HG03103 (cell line): Measurements from ENCODE around the gene CPT2.
"Not testable (repeated sequence)": the region's sequence is repeated elsewhere in the genome, so short reads cannot be mapped to it uniquely, and the experiment has no call there.

Experiments used
- ATAC-seq: cut with Tn5 transposase; IDR thresholded peaks from one replicate; pipeline ENCODE4 v1.9.1; 2021; ENCODE audit warnings: low read depth; ENCODE audit not compliant: unreplicated experiment

CPT2 gene

DNA sequence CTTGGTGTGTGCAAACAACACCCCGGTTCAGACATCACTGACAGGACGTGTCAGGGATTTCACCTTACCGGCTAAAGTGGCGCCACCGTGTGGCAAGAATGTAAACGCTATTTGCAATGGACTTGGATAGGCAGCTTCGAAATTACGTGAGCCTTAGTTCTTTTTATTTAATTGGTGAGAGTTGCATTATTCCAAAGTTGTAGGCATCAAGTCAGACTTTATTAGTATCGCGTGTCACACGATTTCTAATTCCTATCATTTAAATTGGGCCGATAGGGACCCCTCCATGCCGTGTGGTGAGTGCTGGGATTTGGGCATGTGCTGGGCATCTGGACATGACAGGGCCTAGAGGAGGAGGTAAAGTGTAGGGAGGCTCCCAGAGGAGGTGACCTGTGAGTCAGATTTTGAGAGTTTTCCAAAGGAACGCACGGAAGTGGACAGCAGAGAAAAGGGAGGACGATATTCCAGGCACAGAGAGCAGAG, 14.5 kb upstream of the CPT2 start:
- no peak for ATAC-seq

DNA sequence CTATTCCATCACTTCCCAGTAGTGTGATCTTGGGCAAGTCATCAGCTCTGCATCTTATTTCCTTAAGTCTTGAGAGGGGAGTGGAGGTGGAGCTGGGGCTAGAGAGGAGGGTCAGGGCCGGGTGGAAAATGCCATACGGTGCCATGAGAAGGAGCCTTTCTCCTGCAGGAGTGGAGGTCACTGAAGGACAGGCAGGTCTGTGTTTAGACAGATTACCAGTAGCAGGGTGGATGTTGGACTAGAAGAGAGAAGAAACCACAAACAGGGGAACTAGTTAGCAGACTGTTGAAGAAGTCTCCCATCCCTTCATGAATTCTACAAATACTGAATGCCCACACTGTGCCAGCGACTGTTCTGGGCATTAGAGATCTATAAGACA, 13.9 kb upstream of the CPT2 start:
- no peak for ATAC-seq

DNA sequence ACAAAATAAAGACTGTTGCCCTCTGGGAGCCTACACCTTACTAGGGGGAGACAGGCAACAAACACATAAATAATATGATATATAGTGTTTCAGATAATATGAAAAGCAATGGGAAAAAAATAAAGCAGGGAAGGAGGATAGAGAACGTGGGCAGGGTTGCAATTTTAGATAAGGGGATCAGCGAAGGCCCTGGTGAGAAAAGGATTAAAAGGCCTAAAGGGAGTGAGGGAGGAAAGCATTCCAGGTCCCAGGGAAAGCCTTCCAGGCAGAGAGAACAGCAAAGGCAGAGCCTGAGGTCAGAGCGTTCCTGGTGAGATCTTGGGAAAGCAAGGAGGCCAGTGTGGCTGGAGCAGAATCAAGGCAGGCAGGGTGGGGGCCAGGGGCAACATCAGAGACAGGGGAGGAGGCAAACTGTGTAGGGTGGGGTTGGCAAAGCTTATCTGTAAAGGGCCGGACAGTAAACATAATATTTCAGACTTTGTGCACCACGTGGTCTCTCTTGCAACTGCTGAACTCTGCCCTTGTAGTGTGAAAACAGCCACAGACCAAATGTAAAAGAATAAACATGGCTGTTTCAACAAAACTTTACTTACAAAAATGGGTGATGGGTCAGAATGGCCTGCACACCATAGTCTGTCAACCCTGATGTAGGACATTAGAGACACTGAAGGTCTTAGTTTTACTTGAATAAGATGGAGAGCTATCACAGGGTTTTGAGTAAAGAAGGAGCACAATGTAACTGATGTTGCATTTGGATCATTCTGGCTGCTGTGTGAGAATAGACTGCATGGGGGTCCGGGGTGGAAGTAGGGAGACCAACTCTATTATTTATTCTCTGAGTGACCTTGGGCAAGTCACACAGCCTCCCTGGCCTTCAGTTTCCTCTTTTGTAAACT, 13.3 kb upstream of the CPT2 start:
- no peak for ATAC-seq

DNA sequence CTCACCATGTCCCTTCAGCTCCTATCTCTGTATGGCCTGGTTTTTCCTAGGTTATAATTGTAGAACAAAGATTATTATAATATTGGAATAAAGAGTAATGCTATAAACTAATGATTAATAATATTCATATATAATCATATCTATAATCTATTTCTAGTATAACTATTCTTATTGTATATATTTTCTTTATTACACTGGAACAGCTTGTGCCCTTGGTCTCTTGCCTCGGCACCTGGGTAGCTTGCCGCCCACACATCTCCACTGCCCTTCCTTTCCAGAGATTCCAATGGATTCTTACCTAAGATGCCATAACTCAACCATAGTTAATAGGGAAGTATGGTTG, 10.7 kb upstream of the CPT2 start:
- not testable (repeated sequence) for ATAC-seq

DNA sequence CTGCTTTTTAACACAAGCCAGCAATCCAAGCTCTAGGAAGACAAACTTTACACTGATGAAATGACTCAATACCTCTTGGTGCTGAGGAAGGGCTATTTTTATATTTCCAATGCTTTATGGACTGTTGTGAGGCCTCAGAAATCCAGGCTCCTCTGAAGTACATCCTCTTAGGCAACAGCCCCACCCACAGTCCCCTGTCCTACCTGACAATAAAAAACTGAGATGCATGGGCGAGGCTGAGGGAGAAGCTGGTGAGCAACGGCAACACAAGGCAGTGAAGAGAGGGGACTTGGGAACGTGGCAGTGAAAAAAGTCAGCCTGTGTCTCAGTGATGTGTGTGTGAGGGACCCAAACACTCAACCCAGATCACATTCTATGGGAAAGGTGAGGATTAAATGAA, 10.1 kb upstream of the CPT2 start:
- ATAC-seq: no peak

DNA sequence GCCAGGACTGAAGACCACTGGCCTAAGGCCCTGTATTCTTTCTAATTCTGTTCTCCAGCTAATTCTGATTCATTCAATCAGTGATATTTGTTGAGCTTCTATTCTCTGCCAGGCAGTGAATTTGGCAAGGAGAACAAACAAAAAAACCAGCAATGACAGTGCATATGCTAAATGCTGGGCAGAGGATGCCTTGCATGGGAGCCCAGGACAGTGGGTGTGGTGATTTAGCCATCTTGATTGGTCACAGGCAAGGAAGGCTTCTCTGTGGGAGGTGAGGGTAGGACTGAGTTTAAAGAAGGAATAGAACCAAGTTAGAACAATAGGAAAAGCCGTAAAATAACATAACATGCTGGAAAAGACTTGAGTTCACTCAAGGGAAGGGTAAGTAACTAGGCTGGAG, 9.2 kb upstream of the CPT2 start:
- no peak for ATAC-seq

DNA sequence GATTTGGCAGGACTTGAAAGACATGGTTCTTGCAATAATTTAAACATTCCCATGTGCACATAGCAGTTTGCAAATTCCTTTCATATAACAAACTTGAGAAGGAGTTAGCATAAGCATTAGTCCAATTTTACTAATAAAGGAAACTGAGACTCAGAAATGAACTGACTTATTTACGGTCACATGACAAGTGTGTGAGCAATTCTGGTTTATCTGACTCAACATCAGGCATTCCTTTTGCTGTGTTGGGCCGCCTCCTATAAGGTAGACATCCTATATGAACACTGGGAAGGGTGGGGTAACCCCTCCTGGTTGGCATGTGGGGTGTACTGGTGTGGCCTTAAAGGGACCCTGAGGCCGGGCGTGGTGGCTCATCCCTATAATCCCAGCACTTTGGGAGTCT, 8.5 kb upstream of the CPT2 start:
- ATAC-seq: no peak

DNA sequence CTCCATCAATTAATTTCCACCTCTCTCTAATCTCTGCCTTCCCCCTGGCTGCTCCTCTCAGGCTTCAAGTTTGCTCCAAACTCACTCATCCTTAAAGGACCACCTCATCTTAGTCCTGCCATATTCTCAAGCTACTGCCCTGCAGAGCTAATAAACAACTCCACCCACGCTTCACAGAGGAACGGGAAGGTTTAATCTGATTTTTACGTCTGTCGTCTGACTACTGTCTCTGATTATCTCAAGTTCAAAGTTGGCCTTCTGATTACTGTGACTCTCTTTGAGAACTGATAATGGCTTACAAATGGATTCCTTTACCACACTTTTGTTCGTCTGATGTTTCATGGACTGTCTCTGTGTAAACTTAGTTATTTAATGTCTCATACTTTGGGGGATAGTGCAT, 7.6 kb upstream of the CPT2 start:
- ATAC-seq: no peak

DNA sequence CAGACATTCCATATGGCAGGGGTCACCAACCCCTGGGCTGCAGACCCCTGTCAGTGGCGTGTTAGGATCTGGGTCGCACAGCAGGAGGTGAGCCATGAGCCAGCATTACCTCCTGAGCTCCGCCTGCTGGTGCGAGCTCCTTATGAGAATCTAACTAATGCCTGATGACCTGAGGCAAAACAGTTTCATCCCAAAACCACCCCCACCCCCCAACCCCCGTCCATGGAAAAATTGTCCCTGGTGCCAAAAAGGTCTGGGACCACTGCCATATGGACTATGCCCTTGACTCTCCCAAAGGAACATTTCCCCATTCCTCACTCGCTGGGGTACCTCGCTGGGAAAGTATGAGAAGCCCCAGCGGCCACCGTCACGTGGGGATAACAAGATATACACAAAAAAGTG, 6.4 kb upstream of the CPT2 start:
- no peak for ATAC-seq

DNA sequence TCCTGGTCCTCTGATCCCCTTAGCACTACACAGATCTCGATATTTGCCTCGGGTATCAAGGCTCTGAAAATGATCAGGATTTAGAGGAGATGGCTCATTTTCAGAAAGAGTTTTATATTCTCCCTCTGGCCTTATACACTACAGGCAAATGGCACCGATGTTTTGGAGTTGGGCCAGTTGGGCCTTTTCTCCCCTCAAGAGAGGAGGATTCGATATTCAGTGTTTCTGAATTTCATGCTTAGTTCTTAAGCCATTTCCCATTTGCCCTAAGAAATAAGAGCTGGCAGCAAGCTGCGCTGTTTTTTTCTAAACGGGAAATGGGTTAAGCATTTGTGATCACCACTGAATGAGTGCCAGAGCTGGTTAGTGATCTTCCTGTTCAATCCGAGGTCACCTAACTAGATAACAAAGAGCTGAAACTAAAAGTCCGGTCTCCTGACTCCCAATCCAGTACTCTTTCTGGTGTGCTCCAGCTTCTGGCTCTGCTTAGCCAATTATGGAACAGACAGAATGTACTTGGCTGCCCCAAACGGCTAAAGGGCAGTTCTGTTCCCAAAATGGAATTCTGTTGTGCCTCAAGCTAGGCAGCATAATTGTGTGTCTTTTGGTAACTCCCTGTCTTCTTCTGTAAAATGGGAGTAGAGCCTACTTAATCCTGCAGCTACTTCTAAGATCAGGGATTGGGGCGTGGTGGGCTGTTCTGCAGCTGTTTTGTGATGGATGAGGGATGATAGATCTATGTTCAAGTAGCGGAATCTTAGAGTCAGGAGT, 1.2 kb upstream of the CPT2 start:
- ATAC-seq: no peak

DNA sequence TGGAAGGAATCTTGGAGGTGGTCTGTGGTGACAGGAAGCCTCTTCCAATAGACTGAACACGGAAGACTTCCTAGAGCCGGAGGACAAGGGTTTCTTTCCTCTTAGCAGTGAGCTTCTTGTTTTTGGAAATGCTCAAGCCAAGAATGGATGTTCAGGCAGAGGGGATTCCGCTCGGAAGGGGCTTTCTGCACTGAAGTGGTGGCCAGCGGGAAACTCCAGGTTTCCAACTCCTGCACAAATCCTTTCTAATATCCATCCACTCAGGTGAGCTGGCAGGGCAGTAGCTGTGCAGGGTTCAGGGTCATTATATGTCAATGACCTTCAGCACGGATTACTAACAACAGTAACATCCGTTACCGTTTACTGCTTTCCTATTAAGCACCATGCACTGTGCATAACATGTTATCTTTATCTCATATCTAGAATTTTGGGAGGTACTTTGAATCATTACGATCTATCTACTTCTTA, 573 bp upstream of the CPT2 start:
- no peak for ATAC-seq

DNA sequence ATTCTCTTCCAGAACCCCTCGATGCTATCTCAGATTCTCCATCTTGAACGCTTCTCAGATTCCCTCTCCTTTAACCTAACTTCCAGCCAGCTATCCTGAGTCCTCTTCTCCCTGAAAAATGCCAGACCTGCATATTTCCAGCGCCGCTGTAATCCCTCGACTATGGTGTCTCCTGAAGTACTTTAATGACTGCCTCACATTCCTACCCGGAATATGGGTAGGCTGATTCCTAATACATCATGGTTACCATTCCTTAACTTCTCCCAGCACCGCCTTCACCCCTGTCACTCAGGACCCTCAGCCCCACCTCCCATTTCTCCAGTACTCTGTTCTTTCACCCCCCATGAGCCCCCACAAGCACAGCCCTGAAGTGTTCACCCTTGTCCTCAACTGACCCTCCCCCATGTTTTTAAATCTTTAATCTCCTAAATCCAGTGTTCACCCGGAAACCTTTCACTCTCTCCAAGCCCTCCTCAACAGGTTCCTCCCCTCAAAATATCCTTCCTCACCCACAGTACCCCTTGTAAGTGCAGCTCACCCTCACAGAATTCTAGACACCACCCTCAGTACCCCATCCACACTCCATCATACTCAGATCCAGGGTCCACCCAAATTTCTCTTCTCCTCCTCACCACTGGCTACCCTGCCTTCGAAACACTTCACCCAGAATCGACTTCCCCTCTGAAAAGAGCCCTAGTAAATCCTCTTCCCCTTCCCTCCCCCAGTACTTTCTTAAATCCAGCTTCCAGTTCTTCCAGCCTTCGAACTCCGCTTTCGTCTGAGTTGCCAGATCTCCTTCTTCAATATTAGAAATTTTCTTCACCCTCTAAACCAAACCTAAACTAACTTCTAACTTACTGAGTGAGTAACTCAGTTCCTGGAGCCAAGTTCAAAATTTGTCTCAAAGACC, 922 bp downstream of the CPT2 start:
- ATAC-seq: no peak

DNA sequence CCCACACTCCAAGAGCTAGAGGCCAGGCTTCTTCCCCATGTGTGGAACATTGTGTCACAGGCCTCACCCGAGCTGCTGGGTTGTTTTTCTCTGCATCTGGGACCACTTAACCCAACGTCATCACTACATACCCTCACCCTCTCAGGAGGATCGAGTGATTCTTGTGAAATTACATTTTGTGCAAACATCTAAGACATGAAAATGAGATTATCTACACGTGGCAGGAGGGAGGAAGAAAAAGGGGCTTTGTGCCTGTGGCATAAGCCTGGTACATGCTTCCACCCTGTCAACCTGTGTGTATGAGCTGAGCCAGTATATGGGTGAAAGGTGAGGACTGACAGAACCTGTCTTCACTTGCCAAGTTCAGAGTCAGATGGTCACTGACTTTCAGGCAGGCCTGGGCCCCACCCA, 1.6 kb downstream of the CPT2 start:
- ATAC-seq: no peak

DNA sequence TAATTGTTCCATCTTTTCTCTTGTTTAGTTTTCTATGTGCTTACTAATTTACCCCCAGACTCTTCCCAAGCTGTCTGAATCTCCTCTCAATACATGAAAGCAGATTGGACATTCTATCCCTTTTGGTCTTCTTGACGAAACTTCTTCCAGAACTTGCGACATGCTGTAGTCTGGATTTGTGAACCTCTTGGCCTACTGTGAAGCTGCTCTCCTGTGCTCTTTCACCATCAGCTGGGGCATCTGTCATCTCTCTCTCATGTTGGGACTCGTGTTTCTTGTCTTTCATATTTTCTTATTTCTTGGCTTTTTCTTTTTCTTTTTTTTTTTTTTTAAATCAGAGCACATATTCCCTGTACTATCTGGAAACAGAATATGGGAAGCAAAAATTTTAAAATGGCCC, 6.8 kb downstream of the CPT2 start:
- ATAC-seq: no peak

DNA sequence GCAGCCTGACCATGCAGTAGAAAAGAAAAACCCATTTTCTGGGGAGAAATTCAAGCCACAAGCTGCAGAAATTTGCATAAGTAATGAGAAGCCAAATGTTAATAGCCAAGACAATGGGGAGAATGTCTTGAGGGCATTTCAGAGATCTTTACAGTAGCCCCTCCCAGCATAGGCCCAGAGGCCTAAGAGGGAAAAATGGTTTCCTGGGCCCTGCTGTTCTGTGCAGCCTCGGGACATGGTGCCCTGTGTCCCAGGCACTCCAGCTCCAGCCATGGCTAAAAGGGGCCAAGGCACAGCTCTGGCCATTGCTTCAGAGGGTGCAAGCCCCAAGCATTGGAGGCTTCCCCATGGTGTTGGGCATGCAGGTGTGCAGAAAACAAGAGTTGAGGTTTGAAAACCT, 8.9 kb downstream of the CPT2 start:
- ATAC-seq: not testable (repeated sequence)

DNA sequence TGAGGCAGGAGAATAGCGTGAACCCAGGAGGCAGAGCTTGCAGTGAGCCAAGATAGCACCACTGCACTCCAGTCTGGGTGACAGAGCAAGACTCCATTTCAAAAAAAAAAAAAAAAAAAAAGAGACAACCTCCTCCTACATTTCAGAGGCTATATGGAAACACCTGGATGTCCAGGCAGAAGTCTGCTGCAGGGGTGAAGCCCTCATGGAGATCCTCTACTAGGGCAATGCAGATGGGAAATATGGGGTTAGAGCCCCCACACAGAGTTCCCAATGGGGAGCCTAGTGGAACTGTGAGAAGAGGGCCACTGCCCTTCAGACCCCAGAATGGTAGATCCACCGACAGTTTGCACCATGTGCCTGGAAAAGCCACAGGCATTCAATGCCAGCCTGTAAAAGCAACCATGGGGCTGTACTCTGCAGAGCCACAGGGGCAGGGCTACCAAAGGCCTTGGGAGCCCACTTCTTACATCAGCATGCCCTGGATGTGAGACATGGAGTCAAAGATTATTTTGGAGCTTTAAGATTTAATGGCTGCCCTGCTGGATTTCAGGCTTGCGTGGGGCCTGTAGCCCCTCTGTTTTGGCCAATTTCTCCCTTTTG, 9.6 kb downstream of the CPT2 start:
- ATAC-seq: not testable (repeated sequence)

DNA sequence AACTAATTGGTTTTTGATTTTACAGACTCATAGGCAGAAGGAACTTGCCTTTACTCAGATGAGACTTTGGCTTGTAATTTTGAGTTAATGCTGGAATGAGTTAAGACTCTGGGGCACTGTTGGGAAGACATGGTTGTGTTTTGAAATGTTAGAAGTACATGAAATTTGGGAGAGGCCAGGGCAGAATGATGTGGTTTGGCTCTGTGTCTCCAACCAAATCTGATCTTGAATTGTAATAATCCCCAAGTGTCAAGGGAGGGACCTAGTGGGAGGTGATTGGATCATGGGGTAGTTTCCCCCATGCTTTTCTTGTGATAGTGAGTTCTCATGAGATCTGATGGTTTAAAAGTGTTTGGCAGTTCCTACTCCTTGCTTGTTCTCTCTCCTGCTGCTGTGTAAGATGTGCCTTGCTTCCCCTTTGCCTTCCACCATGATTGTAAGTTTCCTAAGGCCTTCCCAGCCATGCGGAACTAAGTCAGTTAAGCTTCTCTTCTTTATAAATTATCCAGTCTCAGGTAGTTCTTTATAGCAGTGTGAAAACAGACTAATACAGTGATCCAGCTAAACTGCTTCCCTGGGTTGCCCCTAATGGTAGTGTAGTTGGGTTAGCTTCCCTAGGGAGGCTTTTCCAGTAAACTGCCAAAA, 10.2 kb downstream of the CPT2 start:
- ATAC-seq: no peak

DNA sequence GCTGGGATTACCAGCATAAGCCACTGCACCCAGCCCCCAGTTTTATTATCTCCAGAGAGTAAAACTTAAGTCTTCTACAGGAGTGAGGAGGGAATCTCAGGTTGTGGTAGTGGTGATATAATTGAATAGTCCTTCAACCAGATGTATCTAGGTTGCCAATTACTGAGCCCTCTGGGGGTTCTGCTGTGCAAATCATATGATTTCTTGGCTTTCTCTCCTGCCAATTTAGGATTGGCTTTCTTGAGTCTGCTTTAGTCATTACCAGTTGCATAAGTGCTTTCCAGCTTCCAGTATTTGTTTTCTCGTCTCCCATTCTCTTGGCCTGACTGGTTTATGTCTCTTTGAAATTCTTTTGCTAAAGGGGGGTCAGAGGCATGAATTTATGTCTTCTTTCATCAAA, 11.1 kb downstream of the CPT2 start:
- ATAC-seq: no peak

DNA sequence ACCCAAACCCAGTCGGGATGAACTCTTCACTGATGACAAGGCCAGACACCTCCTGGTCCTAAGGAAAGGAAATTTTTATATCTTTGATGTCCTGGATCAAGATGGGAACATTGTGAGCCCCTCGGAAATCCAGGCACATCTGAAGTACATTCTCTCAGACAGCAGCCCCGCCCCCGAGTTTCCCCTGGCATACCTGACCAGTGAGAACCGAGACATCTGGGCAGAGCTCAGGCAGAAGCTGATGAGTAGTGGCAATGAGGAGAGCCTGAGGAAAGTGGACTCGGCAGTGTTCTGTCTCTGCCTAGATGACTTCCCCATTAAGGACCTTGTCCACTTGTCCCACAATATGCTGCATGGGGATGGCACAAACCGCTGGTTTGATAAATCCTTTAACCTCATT, 13.7 kb downstream of the CPT2 start:
- ATAC-seq: no peak

DNA sequence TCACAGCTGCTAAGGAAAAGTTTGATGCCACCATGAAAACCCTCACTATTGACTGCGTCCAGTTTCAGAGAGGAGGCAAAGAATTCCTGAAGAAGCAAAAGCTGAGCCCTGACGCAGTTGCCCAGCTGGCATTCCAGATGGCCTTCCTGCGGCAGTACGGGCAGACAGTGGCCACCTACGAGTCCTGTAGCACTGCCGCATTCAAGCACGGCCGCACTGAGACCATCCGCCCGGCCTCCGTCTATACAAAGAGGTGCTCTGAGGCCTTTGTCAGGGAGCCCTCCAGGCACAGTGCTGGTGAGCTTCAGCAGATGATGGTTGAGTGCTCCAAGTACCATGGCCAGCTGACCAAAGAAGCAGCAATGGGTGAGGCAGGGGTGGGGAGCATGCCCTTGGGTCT, 14.3 kb downstream of the CPT2 start:
- ATAC-seq: no peak
